ENCODE measurements around the gene PNPLA6.

PNPLA6 gene

DNA sequence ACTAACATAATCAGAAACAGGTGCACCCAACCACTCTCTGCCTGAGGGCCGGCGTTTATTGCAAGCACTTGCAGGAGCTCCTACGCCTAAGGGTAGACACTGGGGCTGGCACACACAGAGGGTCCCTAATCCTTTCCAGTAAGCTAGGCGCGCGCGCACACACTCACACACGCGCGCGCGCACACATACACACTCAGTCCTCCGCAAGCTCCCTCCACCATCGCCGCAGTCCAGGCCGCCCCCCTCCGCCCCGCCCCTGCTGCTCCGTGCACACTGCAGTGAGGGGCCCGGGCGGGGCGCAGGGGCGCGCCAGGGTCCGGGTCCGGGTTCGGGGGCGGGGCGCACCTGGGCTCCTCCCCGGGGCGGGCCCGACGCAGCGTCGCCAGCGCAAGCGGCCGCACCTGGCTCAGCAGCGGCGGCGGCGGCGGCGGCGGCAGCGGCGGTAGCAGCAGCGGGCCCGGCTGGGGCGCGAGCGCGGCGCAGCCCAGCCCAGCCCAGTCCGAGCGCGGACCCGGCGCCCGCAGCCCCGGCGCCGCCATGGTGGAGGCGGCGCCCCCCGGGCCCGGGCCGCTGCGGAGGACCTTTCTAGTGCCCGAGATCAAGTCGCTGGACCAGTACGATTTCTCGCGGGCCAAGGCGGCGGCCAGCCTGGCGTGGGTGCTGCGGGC lies 60.1 kb downstream of the PNPLA6 start, which contains the start of gene CAMSAP3:
TSS of gene CAMSAP3 (plus strand) at position 398 of the 668 bp plus-strand sequence. CDS start at position 538, 140 bp downstream.
- peak in 1 of 2 donors; percentile 7 for DNase-seq (ENCODE audit: low read depth in 2 of 2, low spot score in 1 of 2)

DNA sequence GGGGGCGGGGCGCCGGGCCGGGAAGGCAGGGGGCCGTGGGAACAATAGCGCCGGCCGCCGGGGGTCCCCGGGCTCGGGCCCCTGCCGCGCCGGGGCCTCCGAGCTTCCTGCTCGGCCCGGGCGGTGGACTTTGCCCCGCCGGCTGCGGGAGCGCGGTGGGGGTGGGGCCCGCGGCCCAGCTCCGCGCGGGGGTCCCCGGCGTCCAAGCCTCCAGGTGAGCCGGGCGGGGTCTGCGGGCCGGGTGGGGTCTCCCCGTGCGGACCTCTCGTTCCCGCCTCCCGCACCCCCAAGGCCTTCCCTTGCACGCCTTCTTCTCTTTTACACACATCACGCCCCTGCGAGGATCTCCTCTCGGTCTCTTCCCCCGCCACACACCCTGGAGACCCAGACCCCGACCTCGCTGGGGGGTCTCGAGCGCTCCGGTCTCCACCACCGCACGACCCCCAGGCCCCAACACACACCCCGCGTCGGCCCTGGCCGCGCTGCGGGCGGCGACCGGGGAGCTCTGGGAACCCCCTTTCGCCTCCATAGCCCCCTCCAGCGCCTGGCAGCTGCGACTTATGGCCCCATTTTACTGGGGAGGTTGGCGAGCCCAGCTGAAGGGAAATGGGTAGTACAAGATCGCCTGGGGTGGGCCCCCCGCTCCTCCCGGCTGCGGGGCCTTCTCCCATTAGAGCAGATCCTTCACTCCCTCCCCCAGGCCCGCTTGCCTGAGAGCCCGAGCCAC lies 60.9 kb downstream of the PNPLA6 start:
- no peak for DNase-seq (ENCODE audit: low read depth in 2 of 2, low spot score in 1 of 2)

DNA sequence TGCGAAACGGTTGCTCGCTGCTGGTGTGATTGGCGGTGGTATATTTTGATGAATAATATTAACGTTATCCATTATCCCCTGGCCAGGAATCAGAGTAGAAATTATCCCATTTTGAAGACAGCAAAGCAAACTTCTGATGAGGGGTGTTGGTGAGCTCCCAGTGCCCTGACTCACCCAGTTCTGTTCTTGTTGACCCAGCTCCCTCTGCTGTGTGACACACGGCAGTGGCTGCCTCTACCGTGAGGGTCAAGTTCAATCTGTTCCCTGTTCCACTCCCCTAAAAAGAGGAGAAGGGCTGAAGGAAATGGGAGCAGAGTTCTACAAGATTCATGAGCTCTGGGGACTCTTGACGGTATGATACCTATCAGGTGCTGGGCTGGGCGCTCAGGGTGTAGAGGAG lies 62.2 kb downstream of the PNPLA6 start:
- DNase-seq (ENCODE audit: low read depth in 2 of 2, low spot score in 1 of 2), result no peak

DNA sequence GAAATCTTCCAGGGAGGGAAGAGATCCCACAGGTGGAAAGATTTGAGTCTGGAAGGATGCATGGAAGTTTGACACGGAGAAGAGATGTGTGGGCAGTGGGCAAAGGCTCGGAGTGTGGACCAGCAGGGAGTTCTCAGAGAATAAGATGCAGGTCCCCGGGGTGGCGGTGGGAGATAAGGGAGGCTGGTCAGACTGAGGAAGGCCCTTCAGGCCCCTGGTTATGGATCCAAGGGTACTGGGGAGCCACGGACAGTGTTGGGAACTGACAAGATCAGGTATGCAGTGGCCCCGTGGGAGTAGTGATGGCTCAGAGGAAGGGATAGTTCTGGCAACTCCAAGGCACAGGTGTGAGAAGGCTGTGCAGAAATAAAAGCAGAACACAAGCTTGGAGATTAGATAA lies 62.7 kb downstream of the PNPLA6 start:
- DNase-seq (ENCODE audit: low read depth in 2 of 2, low spot score in 1 of 2), result no peak

DNA sequence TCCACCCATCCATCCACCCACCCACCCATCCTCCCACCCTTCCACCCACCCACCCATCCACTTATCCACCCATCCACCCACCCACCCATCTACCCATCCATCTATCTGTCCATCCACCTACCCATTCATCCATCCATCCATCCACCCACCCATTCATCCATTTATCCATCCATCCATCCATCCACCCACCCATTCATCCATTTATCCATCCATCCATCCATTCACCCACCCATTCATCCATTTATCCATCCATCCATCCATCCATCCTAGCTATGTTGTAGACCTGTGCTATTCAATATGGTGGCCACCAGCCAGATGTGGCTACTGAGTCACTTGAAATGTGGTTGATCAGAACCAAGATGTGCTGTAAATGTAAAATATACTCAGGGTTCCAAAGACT lies 65.2 kb downstream of the PNPLA6 start:
- DNase-seq (ENCODE audit: low read depth in 2 of 2, low spot score in 1 of 2), result no peak

DNA sequence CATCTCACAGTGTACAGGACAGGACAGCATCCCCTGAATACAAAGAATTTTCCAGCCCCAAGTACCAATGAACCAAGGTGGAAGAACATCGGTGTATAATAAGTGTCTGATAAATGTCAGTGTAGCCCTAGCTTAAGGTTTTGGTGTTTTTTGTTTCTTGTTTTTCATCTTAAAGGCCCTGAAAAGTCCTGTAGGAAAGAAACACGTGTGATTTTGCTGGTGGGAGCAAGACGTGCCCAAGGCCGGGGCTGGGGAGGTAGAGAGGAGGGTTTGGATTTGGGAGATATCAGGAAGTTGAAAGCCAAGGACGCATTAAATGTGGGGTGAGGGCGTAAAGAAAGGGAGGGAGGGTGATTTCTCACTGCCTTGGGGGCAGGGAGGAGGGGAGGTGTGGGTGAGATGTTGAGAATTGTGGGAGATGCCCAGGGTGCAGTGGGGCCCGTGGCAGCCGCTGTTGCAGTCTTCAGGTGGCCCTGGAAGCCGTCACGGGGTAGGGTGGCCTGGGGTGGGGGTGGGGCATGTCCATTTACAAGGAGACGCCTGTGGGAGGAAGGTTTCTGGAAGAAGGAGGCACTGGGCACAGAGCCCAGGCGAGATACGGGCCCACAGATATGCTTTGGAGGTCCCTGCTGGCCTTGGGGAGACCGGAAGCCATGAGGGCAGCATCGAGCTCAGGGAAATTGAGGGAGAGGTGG lies 66.9 kb downstream of the PNPLA6 start:
- DNase-seq (ENCODE audit: low read depth in 2 of 2, low spot score in 1 of 2), result no peak

DNA sequence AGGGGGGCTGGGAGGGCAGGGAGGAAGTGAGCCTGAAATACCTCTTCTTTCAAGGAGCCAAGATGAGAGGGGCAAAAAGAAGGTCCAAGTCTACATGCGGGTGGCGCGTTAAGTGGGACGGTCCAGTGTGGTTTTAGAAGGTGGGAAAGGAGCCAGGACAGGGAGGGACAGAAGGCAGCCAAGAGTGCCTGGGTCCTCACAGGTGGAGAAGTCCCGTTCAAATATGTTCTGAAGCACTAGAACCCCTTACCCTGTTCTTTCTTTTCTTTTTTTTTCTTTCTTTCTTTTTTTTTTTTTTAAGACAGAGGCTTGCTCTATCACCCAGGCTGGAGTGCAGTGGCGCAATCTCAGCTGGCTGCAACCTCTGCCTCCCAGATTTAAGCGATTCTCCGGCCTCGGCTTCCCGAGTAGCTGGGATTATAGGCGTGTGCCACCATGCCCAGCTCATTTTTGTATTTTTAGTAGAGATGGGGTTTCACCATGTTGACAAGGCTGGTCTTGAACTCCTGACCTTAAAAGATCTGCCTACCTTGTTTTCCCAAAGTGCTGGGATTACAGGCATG lies 67.5 kb downstream of the PNPLA6 start:
- DNase-seq (ENCODE audit: low read depth in 2 of 2, low spot score in 1 of 2), result no peak

DNA sequence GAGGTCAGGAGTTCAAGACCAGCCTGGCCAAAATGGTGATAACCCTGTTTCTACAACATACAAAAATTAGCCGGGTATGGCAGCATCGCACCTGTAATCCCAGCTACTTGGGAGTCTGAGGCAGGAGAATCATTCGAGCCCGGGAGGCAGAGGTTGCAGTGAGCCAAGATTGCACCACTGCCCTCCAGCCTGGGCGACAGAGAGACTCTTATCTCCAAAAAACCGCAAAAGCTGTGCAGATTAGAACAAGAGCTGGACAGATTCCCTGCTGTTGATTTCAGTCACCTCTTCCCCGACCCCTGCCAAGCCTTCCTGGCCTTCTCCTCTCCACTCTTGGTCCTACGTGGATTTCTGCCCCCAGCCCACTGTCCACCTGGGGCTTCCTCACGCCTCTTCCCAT lies 68.4 kb downstream of the PNPLA6 start:
- no peak for DNase-seq (ENCODE audit: low read depth in 2 of 2, low spot score in 1 of 2)

DNA sequence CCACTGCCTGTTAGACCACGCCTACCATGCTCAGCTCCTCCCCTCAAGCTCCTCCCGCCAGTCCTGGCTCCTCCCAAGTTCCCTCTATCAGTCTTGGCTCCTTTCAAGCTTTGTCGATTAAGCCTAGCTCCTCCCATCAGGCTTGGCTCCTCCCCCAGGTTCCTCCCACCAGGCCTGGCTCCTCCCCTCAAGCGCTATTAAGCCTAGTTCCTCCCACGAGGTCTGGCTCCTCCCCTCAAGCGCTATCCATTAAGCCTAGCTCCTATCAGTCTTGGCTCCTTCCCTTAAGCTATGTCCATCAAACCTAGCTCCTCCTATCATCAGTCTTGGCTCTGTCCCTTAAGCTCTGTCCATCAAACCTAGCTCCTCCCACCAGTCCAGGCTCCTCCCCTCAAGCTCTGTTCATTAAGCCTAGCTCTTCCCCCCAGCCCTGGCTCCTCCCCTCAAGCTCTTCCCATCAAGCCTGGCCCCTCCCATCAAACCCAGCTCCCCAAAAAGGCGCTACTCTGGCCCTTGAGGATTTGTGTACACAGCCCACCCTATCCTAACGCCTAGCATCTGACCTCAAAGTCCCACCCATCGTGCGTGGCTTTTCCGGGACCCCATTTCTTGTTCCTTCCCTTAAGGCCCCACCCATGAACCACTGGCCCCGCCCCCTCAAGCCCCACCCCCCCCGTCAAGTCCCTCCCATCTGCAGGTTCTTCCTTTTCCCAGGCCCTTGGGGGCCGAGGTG lies 70.1 kb downstream of the PNPLA6 start:
- DNase-seq (ENCODE audit: low read depth in 2 of 2, low spot score in 1 of 2), result no peak

DNA sequence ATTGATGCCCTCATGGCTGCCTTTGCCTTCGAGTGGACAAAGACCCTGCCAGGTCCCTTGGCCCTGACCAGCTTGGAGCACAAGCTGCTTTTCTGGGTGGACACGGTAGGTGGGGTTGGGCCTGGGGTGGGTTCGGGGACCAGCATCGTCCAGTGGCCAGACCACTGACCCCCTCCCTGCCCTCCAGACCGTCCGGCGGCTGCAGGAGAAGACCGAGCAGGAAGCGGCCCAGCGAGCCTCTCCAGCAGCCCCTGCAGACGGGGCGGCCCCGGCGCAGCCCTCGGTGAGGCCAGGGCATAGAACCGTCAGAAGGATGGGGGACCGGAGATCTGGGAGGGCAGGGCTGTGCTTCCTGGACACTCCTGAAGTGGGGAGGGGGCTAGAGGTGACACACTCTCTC lies 70.8 kb downstream of the PNPLA6 start:
- DNase-seq (ENCODE audit: low read depth in 2 of 2, low spot score in 1 of 2), result no peak

DNA sequence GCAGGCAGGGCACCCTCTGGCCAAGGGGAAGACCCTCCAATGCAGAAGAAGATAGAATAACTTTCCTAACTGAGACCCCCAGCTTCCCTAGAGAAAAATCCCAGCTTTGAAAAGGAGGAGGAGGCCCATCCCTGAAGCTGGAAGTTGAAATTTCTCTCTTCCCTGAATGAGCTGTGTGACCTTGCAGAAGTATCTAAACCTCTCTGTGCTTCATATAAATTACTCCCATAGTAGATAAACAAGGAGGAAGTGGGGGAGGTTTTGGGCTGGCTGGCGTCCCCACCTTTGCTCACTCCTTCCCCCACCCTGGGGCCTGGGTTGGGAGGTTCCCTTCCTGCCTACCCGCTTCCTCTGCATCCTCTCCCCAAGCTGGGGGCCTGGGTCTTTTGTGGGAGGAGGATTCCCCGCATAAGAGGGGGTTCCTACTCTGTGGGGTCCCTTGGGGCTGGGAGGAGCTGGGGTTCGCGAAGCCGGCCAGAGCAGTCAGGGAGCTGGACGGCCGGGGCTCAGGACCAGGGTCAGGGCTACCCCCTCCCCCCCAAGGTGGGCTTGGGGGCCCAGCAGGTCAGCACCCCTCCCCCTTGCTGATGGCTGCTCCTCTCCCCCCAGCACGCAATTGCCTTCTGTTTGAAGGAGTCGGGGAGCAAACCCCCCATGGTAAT lies 71.8 kb downstream of the PNPLA6 start:
- no peak for DNase-seq (ENCODE audit: low read depth in 2 of 2, low spot score in 1 of 2)

DNA sequence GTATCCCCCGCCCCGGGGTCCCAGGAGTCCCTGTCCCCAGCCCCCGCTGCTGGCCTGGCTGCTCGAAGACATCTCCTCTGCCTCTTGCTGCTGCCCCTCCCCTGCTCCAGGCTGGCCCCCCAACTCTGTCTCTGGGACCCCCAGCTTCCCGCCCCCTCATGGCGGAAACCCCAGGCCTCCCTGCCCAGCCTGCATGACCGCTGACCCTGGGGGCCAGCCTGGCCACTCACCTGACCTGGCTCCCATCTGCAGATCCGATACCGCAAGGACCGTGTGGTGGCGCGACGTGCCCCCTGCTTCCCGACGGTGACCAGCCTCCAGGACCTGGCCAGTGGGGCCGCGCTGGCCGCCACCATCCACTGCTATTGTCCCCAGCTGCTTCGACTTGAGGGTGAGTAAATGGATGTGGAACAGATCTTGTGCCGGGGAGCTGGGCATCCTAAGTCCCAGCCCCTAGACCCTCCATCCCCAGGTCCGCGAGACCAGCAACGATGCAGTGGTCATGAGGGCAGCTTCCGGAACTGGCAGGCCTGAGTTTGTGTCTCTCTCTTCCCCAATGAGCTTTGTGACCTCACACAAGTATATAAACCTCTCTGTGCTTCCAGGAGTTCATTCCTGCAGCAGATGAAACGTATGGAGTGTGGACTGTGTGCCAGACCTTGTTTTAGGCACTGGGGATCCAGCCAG lies 72.5 kb downstream of the PNPLA6 start:
- no peak for DNase-seq (ENCODE audit: low read depth in 2 of 2, low spot score in 1 of 2)

DNA sequence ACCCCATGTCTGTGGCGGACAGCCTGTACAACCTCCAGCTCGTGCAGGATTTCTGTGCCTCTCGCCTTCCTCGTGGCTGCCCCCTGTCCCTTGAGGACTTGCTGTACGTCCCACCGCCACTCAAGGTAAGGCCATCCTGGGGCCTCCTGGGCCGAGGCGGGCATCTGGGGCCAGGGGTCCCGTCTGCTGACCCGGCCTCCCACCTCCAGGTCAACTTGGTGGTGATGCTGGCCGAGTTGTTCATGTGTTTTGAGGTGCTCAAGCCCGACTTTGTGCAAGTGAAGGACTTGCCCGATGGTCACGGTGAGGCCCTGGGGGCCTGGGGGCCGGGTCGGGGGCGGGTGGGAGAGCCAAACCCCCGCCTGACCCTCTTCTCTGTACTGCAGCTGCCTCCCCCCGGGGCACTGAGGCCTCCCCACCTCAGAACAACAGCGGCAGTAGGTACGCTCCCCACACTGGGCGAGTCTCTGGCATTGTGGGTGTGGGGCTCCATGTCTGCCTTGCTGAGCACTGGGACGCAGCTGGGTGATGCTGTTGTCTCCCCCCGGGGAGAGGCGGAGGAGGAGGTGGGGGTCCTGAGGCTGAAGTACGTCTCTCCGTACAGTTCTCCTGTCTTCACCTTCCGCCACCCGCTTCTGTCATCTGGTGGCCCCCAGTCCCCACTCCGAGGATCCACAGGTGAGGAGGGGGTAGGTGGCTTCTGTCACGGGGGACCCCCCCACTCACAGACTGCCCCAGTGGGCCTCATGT lies 75.1 kb downstream of the PNPLA6 start:
- no peak for DNase-seq (ENCODE audit: low read depth in 2 of 2, low spot score in 1 of 2)

Measured in stimulated activated CD8-positive, alpha-beta memory T cell treated with anti-CD3 and anti-CD28 coated beads, Interleukin-4, amount 100 ng/mL, for 1 hour (primary cell).